Karpas-422 (cell line): Measurements from ENCODE around the gene LAMB1. TPM values are rescaled to one million over a fixed set of nuclear protein-coding genes. Genes with fewer than 3 reads are reported as not detected.
A peak's percentile ranks its signal among the peaks of the same experiment; 100 is the strongest.
"Not testable (repeated sequence)": the region's sequence is repeated elsewhere in the genome, so short reads cannot be mapped to it uniquely, and the experiment has no call there.

Experiments used
- DNase-seq: peaks from one replicate; pipeline ENCODE4 v3.0.0-alpha.2; 2015
- H2AFZ ChIP-seq: fragments of 200-600 bp; sonication (generic); 2 replicates; pipeline ENCODE4 v1.6.1; 2014; ENCODE audit warnings: antibody characterized with exemption, low read length, mixed read lengths
- H3K27ac ChIP-seq: fragments of 200-600 bp; sonication (generic); 2 replicates; pipeline ENCODE4 v1.5.1; 2014; ENCODE audit warnings: mild to moderate bottlenecking, low read length, moderate library complexity
- H3K27me3 ChIP-seq: fragments of 200-600 bp; sonication (generic); 2 replicates; pipeline ENCODE4 v1.6.1; 2014; ENCODE audit warnings: low read length, mixed read lengths
- H3K36me3 ChIP-seq: fragments of 200-600 bp; sonication (generic); 2 replicates; pipeline ENCODE4 v1.6.1; 2014; ENCODE audit warnings: low read length, mixed read lengths; ENCODE audit not compliant: insufficient read depth
- H3K4me1 ChIP-seq: fragments of 200-600 bp; sonication (generic); 2 replicates; pipeline ENCODE4 v1.6.1; 2014; ENCODE audit warnings: mild to moderate bottlenecking, low read length, mixed read lengths
- H3K4me2 ChIP-seq: fragments of 200-600 bp; sonication (generic); 2 replicates; pipeline ENCODE4 v1.6.1; 2014; ENCODE audit warnings: low read length, low read depth, mild to moderate bottlenecking; ENCODE audit not compliant: poor library complexity, severe bottlenecking
- H3K4me3 ChIP-seq: fragments of 200-600 bp; sonication (generic); 2 replicates; pipeline ENCODE4 v1.5.1; 2014; ENCODE audit warnings: mild to moderate bottlenecking, antibody characterized with exemption, low read length, mixed read lengths
- H3K79me2 ChIP-seq: fragments of 200-600 bp; sonication (generic); 2 replicates; pipeline ENCODE4 v1.6.1; 2014; ENCODE audit warnings: mild to moderate bottlenecking, low read length, mixed read lengths
- H3K9ac ChIP-seq: fragments of 200-600 bp; sonication (generic); 2 replicates; pipeline ENCODE4 v1.6.0; 2014; ENCODE audit warnings: low read length
- H3K9me2 ChIP-seq: fragments of 200-600 bp; sonication (generic), shearing (Covaris generic); replicated peaks from 2 replicates; pipeline ENCODE4 v1.6.0; 2014; ENCODE audit warnings: mild to moderate bottlenecking, low read length, moderate library complexity; ENCODE audit not compliant: insufficient read depth
- H3K9me3 ChIP-seq: fragments of 300-700, 200-600 bp; sonication (generic); 2 replicates; pipeline ENCODE4 v1.6.1; 2014; ENCODE audit warnings: low read length, mixed read lengths
- H4K20me1 ChIP-seq: fragments of 200-600 bp; sonication (generic); 2 replicates; pipeline ENCODE4 v1.6.1; 2014; ENCODE audit warnings: mild to moderate bottlenecking, antibody characterized with exemption, low read length, low read depth; ENCODE audit not compliant: insufficient read depth
- total RNA-seq: library from RNA; depleted of rRNA; stranded (reverse); fragments of >200 nt; shearing (Covaris generic); gene quantifications from 2 replicates; pipeline ENCODE4 v1.2.3, GENCODE V29; 2014; ENCODE audit warnings: low replicate concordance

LAMB1 gene
- total RNA-seq, 1 experiment from 2014 or later = not detected

GRCh38 chr7:107931740-107932515, 71.0 kb downstream of the LAMB1 start:
- H3K79me2 ChIP-seq = no peaks in the 10 kb centered on the region
- no peak overlapping the region for H2AFZ ChIP-seq
- H3K27me3 ChIP-seq = no peaks in the 10 kb centered on the region
- no peak for DNase-seq
- H3K9me3 ChIP-seq = no peaks in the 10 kb centered on the region
- no peak overlapping the region for H3K27ac ChIP-seq
- no peaks in the 10 kb centered on the region for H4K20me1 ChIP-seq
- H3K4me3 ChIP-seq = no peak overlapping the region
- H3K9ac ChIP-seq = no peak overlapping the region
- H3K9me2 ChIP-seq = no peaks in the 10 kb centered on the region
- H3K4me1 ChIP-seq = no peaks in the 10 kb centered on the region
- peaks cover 2% of the 10 kb centered on the region; the same call in 1 of the 2 replicates for H3K36me3 ChIP-seq
- H3K4me2 ChIP-seq = no peak overlapping the region

DNA sequence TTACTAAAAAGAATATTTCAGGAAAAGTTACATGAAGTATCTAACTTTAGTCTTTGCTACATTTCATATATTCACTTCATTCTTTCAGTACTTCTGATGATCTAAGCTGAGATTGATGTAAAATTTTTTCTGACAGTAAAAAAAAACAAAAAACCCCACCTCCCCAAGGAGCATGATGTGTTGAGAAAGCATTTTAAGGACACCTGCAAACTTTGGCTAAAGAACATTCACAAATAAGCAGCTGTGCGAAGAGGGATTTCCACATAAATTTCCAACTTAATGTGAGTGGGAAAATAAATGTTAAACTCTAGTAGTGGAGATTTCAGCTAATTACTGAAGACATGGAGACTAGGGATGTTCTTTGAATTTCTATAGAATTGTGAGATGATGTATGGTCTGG, 76.5 kb downstream of the LAMB1 start:
- Histone ChIP-seq H3K4me1 (peaks cover 23% of the 10 kb centered on the region), H3K4me3 (no peak overlapping the region)
- DNase-seq = no peak

GRCh38 chr7:107924841-107925504, 78.0 kb downstream of the LAMB1 start:
- peak overlapping the region; percentile 53; the same call in 1 of the 2 replicates for H3K27ac ChIP-seq
- H2AFZ ChIP-seq = no peak overlapping the region
- H3K27me3 ChIP-seq = no peaks in the 10 kb centered on the region
- peaks cover 23% of the 10 kb centered on the region for H3K4me1 ChIP-seq
- H3K4me2 ChIP-seq = peak overlapping the region; percentile 44
- no peak overlapping the region for H3K9ac ChIP-seq
- no peak overlapping the region for H3K4me3 ChIP-seq
- H3K79me2 ChIP-seq = peaks cover 23% of the 10 kb centered on the region
- no peaks in the 10 kb centered on the region for H4K20me1 ChIP-seq
- H3K9me3 ChIP-seq = no peaks in the 10 kb centered on the region
- H3K9me2 ChIP-seq = no peaks in the 10 kb centered on the region
- H3K36me3 ChIP-seq = peaks cover 44% of the 10 kb centered on the region
- peak; percentile 68 for DNase-seq

More for the DNA sequence above, 76.5 kb downstream of the LAMB1 start:
- Histone ChIP-seq H3K9ac (no peak overlapping the region), H3K79me2 (peaks cover 13% of the 10 kb centered on the region; the same call in 1 of the 2 replicates), H3K27me3 (no peaks in the 10 kb centered on the region), H3K4me2 (no peak overlapping the region), H3K27ac (no peak overlapping the region), H3K9me3 (no peaks in the 10 kb centered on the region), H3K9me2 (no peaks in the 10 kb centered on the region), H2AFZ (no peak overlapping the region), H3K36me3 (peaks cover 31% of the 10 kb centered on the region), H4K20me1 (no peaks in the 10 kb centered on the region)

GRCh38 chr7:107922886-107923285, 80.1 kb downstream of the LAMB1 start:
- H3K9me3 ChIP-seq = no peaks in the 10 kb centered on the region
- H3K9me2 ChIP-seq = no peaks in the 10 kb centered on the region
- no peak overlapping the region for H3K27ac ChIP-seq
- H3K4me3 ChIP-seq = no peak overlapping the region
- no peak overlapping the region for H2AFZ ChIP-seq
- H3K79me2 ChIP-seq = peaks cover 34% of the 10 kb centered on the region
- H3K4me2 ChIP-seq = no peak overlapping the region
- no peak overlapping the region for H3K9ac ChIP-seq
- no peaks in the 10 kb centered on the region for H4K20me1 ChIP-seq
- H3K4me1 ChIP-seq = peaks cover 28% of the 10 kb centered on the region
- DNase-seq = no peak
- H3K36me3 ChIP-seq = peaks cover 61% of the 10 kb centered on the region
- H3K27me3 ChIP-seq = no peaks in the 10 kb centered on the region

- peaks cover 71% of the 10 kb centered on the region for H3K36me3 ChIP-seq
- not testable (repeated sequence) for H2AFZ ChIP-seq, DNase-seq, H3K27me3 ChIP-seq, H4K20me1 ChIP-seq, H3K27ac ChIP-seq, H3K9me2 ChIP-seq, H3K9ac ChIP-seq, H3K9me3 ChIP-seq, H3K4me2 ChIP-seq, H3K4me3 ChIP-seq
- H3K4me1 ChIP-seq = peaks cover 32% of the 10 kb centered on the region
- peaks cover 34% of the 10 kb centered on the region for H3K79me2 ChIP-seq
Measured at GRCh38 chr7:107921826-107922225, 81.1 kb downstream of the LAMB1 start.

DNA sequence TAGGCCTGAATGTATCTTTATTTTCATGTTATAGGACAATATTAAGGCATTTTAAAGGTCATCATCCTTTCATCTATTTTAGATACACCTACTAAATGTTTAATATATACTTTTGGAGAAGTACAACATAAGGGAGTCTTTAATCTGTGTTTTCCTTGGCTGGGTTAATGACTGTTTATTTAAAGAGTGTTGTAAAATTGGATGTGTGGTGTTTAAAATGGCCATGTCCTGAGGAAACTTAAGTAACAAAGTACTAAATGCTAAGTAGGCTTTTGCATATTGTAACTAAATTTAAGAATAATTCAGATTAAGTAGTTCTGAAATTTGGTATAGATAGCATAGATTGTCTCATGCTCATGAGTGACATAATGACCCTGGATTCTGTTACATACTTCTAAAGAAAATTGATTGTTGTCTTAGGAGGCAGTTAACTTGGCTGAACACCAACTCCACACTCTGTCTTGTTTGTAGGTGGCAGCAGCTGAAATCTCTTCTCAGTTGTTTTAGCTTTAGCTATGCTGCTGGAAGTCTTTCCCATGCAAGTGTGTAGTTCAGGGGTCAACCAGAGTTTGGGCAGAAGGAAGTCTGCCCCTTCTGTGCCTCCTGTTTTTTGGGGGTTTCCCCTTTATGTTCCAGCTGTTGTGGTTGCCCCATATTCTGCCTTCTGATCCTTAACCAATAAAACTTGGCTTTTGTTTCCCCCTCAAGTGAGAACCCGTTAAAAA, 82.8 kb downstream of the LAMB1 start:
- Histone ChIP-seq H3K4me3 (no peak overlapping the region), H2AFZ (no peak overlapping the region), H4K20me1 (no peaks in the 10 kb centered on the region), H3K27me3 (no peaks in the 10 kb centered on the region), H3K36me3 (peaks cover 71% of the 10 kb centered on the region), H3K79me2 (peaks cover 36% of the 10 kb centered on the region), H3K9ac (no peak overlapping the region), H3K27ac (no peak overlapping the region), H3K9me3 (no peaks in the 10 kb centered on the region), H3K4me1 (peaks cover 32% of the 10 kb centered on the region), H3K9me2 (no peaks in the 10 kb centered on the region), H3K4me2 (no peak overlapping the region)
- no peak for DNase-seq

- DNase-seq = no peak
- H3K9me2 ChIP-seq = no peaks in the 10 kb centered on the region
- no peak overlapping the region for H3K4me2 ChIP-seq
- H4K20me1 ChIP-seq = no peaks in the 10 kb centered on the region
- H3K27ac ChIP-seq = no peak overlapping the region
- H3K4me1 ChIP-seq = peaks cover 20% of the 10 kb centered on the region
- no peak overlapping the region for H2AFZ ChIP-seq
- no peaks in the 10 kb centered on the region for H3K27me3 ChIP-seq
- no peak overlapping the region for H3K4me3 ChIP-seq
- no peaks in the 10 kb centered on the region for H3K9me3 ChIP-seq
- H3K36me3 ChIP-seq = peaks cover 77% of the 10 kb centered on the region
- peaks cover 47% of the 10 kb centered on the region for H3K79me2 ChIP-seq
- H3K9ac ChIP-seq = no peak overlapping the region
Measured at GRCh38 chr7:107918948-107919347, 84.0 kb downstream of the LAMB1 start.
